ENCODE results near the gene TTC14.
"Not testable (repeated sequence)": the region's sequence is repeated elsewhere in the genome, so short reads cannot be mapped to it uniquely, and the experiment has no call there.

TTC14 gene

GRCh38 chr3:180601688-180602666 is at the start of gene TTC14:
Gene TTC14, plus strand, starts transcription at chr3:180602163. Its CDS starts 99 bp downstream, at chr3:180602262.
- DNase-seq = peak; percentile 90

GRCh38 chr3:180563406-180563805 is 38.6 kb upstream of the TTC14 start:
- DNase-seq = no peak

- no peak for DNase-seq
Measured at GRCh38 chr3:180564676-180565075, 37.3 kb upstream of the TTC14 start.

- no peak for DNase-seq
Measured at GRCh38 chr3:180570238-180570637, 31.7 kb upstream of the TTC14 start.

- DNase-seq = no peak
Measured at GRCh38 chr3:180571831-180572598, 29.9 kb upstream of the TTC14 start.

GRCh38 chr3:180575571-180575970 is 26.4 kb upstream of the TTC14 start:
- no peak for DNase-seq

GRCh38 chr3:180580934-180581333 is 21.0 kb upstream of the TTC14 start:
- no peak for DNase-seq

- DNase-seq = no peak
Measured at GRCh38 chr3:180590396-180590795, 11.6 kb upstream of the TTC14 start.

- DNase-seq = not testable (repeated sequence)
Measured at GRCh38 chr3:180593631-180594030, 8.3 kb upstream of the TTC14 start.

GRCh38 chr3:180594631-180595558 is 7.1 kb upstream of the TTC14 start:
- peak; percentile 35 for DNase-seq

GRCh38 chr3:180595559-180595935 is 6.4 kb upstream of the TTC14 start:
- DNase-seq = no peak

- DNase-seq = no peak
Measured at GRCh38 chr3:180600473-180600872, 1.5 kb upstream of the TTC14 start.

- DNase-seq = no peak
Measured at GRCh38 chr3:180611006-180611405, 9.0 kb downstream of the TTC14 start.

- DNase-seq = no peak
Measured at GRCh38 chr3:180612364-180612763, 10.4 kb downstream of the TTC14 start.

- no peak for DNase-seq
Measured at GRCh38 chr3:180615954-180616353, 14.0 kb downstream of the TTC14 start.

- no peak for DNase-seq
Measured at GRCh38 chr3:180617049-180617448, 15.1 kb downstream of the TTC14 start.

GRCh38 chr3:180618563-180618962 is 16.6 kb downstream of the TTC14 start:
- not testable (repeated sequence) for DNase-seq

GRCh38 chr3:180619723-180620122 is 17.8 kb downstream of the TTC14 start:
- DNase-seq = no peak

- DNase-seq = no peak
Measured at GRCh38 chr3:180624714-180625113, 22.8 kb downstream of the TTC14 start.

GRCh38 chr3:180626844-180627243 is 24.9 kb downstream of the TTC14 start:
- DNase-seq = no peak

GRCh38 chr3:180630371-180630770 is 28.4 kb downstream of the TTC14 start:
- no peak for DNase-seq

- no peak for DNase-seq
Measured at GRCh38 chr3:180631317-180631716, 29.4 kb downstream of the TTC14 start.

GRCh38 chr3:180633722-180634121 is 31.8 kb downstream of the TTC14 start:
- no peak for DNase-seq

All from NCI-H1417 treated with DMSO at 0.1 percent for 48 hours (cell line).